ENCODE data around the gene CHST13.

DNA sequence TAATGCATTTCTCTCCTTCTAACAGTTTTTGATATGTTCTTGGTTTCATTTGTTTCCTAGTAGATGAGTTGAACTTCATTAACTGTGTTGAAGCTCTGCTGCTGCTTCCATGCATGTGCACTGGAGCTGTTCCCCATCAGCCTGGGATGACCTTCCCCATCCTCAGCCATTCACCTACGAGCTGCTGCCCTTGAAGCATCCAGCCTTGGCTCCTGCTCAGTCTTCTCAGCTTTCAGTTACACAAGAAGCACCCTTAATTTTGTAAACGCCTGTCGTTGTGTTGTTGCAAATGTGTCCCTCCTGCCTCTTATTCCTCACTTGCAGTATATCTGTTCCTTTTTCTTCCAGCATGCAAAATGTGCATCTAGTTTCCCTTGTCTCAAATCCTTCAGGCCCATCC lies 39.8 kb upstream of the CHST13 start:
- TF ChIP-seq, protein P1, sequence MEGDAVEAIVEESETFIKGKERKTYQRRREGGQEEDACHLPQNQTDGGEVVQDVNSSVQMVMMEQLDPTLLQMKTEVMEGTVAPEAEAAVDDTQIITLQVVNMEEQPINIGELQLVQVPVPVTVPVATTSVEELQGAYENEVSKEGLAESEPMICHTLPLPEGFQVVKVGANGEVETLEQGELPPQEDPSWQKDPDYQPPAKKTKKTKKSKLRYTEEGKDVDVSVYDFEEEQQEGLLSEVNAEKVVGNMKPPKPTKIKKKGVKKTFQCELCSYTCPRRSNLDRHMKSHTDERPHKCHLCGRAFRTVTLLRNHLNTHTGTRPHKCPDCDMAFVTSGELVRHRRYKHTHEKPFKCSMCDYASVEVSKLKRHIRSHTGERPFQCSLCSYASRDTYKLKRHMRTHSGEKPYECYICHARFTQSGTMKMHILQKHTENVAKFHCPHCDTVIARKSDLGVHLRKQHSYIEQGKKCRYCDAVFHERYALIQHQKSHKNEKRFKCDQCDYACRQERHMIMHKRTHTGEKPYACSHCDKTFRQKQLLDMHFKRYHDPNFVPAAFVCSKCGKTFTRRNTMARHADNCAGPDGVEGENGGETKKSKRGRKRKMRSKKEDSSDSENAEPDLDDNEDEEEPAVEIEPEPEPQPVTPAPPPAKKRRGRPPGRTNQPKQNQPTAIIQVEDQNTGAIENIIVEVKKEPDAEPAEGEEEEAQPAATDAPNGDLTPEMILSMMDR (conservative IDR thresholded peaks at IDR 0.05; ENCODE audit: low read depth, low read length), result no peak
- TF ChIP-seq EZH2 (IDR thresholded peaks at IDR 0.05; ENCODE audit: low read length, unreplicated experiment) (no peak), EZH2phosphoT487 (IDR thresholded peaks at IDR 0.05; ENCODE audit: borderline replicate concordance, low read length) (no peak)
